Natural killer cell (primary cell): ENCODE data around the gene DPH3. TPM values are rescaled to one million over a fixed set of nuclear protein-coding genes. Genes with fewer than 3 reads are reported as not detected.

Experiments used
- ATAC-seq, 3 donors: fragments of 150-1000 bp in 2 of 3; fragments of 200-7000 bp in 1 of 3; cut with Tn5 transposase; 1 replicate in 1 of 3; 2 replicates in 2 of 3; pipeline ENCODE4 v1.10.0; 2021; ENCODE audit warnings: mild to moderate bottlenecking in 2 of 3, moderate library complexity in 2 of 3
- DNase-seq, 2 donors: peaks; one replicate each; pipeline versions ENCODE4 v3.0.0 to v3.0.0-alpha.2; 2013 to 2021; ENCODE audit warnings: mixed read lengths in 1 of 2
- H3K27ac ChIP-seq: one replicate; pipeline ENCODE4 v1.5.1; 2013; ENCODE audit warnings: mild to moderate bottlenecking, low read length
- H3K27me3 ChIP-seq: one replicate; pipeline ENCODE4 v1.6.1; 2013; ENCODE audit warnings: low read length; ENCODE audit not compliant: control insufficient read depth, insufficient read depth
- H3K36me3 ChIP-seq: one replicate; pipeline ENCODE4 v1.6.1; 2013; ENCODE audit warnings: low read length; ENCODE audit not compliant: control insufficient read depth, insufficient read depth
- H3K4me1 ChIP-seq: one replicate; pipeline ENCODE4 v1.6.1; 2013; ENCODE audit warnings: low read length; ENCODE audit not compliant: control insufficient read depth, insufficient read depth
- H3K4me3 ChIP-seq: one replicate; pipeline ENCODE4 v1.5.1; 2013; ENCODE audit warnings: low read length
- H3K9me3 ChIP-seq: one replicate; pipeline ENCODE4 v1.6.1; 2013; ENCODE audit warnings: low read length; ENCODE audit not compliant: control insufficient read depth, insufficient read depth
- H3K27ac Mint-ChIP-seq, 2 donors: one replicate each; pipeline ENCODE4 v1.8.0; 2022; ENCODE audit warnings: mild to moderate bottlenecking in 2 of 2, mixed read lengths in 2 of 2, moderate library complexity in 1 of 2
- H3K27me3 Mint-ChIP-seq, 2 donors: one replicate each; pipeline ENCODE4 v1.8.0; 2022; ENCODE audit warnings: low read depth in 2 of 2, mixed read lengths in 2 of 2
- H3K36me3 Mint-ChIP-seq: one replicate; pipeline ENCODE4 v1.8.0; 2022; ENCODE audit warnings: mixed read lengths
- H3K4me1 Mint-ChIP-seq, 2 donors: one replicate each; pipeline ENCODE4 v1.8.0; 2022; ENCODE audit warnings: mixed read lengths in 2 of 2
- H3K4me3 Mint-ChIP-seq: one replicate; pipeline ENCODE4 v1.8.0; 2022; ENCODE audit warnings: mild to moderate bottlenecking, moderate library complexity, mixed read lengths
- H3K9me3 Mint-ChIP-seq, 2 donors: one replicate each; pipeline ENCODE4 v1.8.0; 2022; ENCODE audit warnings: mixed read lengths in 2 of 2
- CTCF ChIP-seq: fragments of 200-600 bp; IDR thresholded peaks from one replicate; pipeline ENCODE4 v1.8.0; 2022; ENCODE audit warnings: antibody characterized with exemption
- WGBS: methylation state at CpG from one replicate; pipeline ENCODE4 v1.1.7; 2013; ENCODE audit warnings: missing lambda C conversion rate; ENCODE audit not compliant: insufficient coverage; 5-methylcytosine and 5-hydroxymethylcytosine counted together
- intact Hi-C: fragments of 100-400 bp; cut with micrococcal nuclease; formaldehyde crosslinking; loops from one replicate; pipeline ENCODE4 v1.14.2; 2022
- total RNA-seq, 4 donors: library from RNA; stranded (reverse); fragments of 120-200 nt in 1 of 4; gene quantifications; one replicate each; pipeline versions ENCODE4 v1.2.3 to v1.2.4, GENCODE V29; 2013 to 2022

The DPH3 gene
- total RNA-seq, 3 donors from 2014 or later (not counting 1 experiment from before 2014, with no cell fraction given), result 20.4 to 27.3 (median 22.8) TPM

- Mint-ChIP-seq H3K27ac (no peak overlapping the region), H3K9me3 (no peaks in the 10 kb centered on the region), H3K4me3 (no peak overlapping the region), H3K4me1 (no peaks in the 10 kb centered on the region), H3K27me3 (no peaks in the 10 kb centered on the region), H3K36me3 (peaks cover 6% of the 10 kb centered on the region)
- no peaks in the 10 kb centered on the region for H3K4me1 ChIP-seq
- intact Hi-C loops, result no loop called here
- H3K36me3 ChIP-seq, result peaks cover 25% of the 10 kb centered on the region
- WGBS, result 97% methylated on average over 5 of the region's 5 CpGs
- TF ChIP-seq CTCF, result no peak
- H3K9me3 ChIP-seq, result no peaks in the 10 kb centered on the region
- H3K4me3 ChIP-seq, result no peak overlapping the region
- DNase-seq (no peak), ATAC-seq (no peak)
- H3K27ac ChIP-seq, result no peak overlapping the region
- no peaks in the 10 kb centered on the region for H3K27me3 ChIP-seq
Measured at GRCh38 chr3:16255726-16256125, 9.0 kb downstream of the DPH3 start.

- ATAC-seq (no peak), DNase-seq (no peak)
- no peaks in the 10 kb centered on the region for H3K9me3 ChIP-seq
- no peak for TF ChIP-seq CTCF
- no peaks in the 10 kb centered on the region for H3K4me1 ChIP-seq
- no peak overlapping the region for H3K27ac ChIP-seq
- peaks cover 21% of the 10 kb centered on the region for H3K36me3 ChIP-seq
- H3K9me3 Mint-ChIP-seq, result no peaks in the 10 kb centered on the region
- H3K4me3 ChIP-seq, result no peak overlapping the region
- peaks cover 6% of the 10 kb centered on the region for H3K36me3 Mint-ChIP-seq
- intact Hi-C loops, result no loop called here
- no peak overlapping the region for H3K4me3 Mint-ChIP-seq
- WGBS, result 60% methylated on average over 2 of the region's 3 CpGs
- H3K27ac Mint-ChIP-seq, result no peak overlapping the region
- H3K4me1 Mint-ChIP-seq, result no peaks in the 10 kb centered on the region
- no peaks in the 10 kb centered on the region for H3K27me3 Mint-ChIP-seq
- no peaks in the 10 kb centered on the region for H3K27me3 ChIP-seq
Measured at GRCh38 chr3:16255326-16255725, 9.4 kb downstream of the DPH3 start.

DNA sequence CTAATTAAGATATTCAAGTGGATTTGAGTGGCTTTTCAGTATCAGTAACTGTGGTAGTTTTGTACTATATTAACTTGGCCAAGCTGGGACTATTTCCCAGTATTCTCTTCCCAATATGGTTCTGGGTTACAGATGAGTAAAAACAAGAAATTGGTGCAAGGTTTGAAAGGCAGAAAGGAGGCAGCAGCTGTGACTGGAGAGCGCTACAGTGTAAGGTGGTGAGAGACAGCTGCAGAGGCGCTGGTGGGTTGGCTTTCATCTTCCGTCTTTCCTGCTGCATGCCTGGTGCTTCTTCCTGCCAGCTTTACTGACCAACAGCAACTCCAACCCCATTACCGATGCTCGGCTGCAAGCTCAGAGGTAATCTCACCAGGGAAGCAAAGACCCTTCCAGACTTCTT is 9.8 kb downstream of the DPH3 start:
- no peaks in the 10 kb centered on the region for H3K27me3 ChIP-seq
- H3K4me1 Mint-ChIP-seq, result no peaks in the 10 kb centered on the region
- H3K27ac Mint-ChIP-seq, result no peak overlapping the region
- H3K36me3 ChIP-seq, result peaks cover 17% of the 10 kb centered on the region
- no peaks in the 10 kb centered on the region for H3K9me3 ChIP-seq
- no peaks in the 10 kb centered on the region for H3K9me3 Mint-ChIP-seq
- no peaks in the 10 kb centered on the region for H3K27me3 Mint-ChIP-seq
- no peak for ATAC-seq
- H3K36me3 Mint-ChIP-seq, result peaks cover 4% of the 10 kb centered on the region
- DNase-seq, result no peak
- H3K4me3 Mint-ChIP-seq, result no peak overlapping the region
- H3K4me1 ChIP-seq, result no peaks in the 10 kb centered on the region
- intact Hi-C loops, result no loop called here
- WGBS, result 68% methylated on average over 5 of the region's 5 CpGs
- TF ChIP-seq CTCF, result no peak
- no peak overlapping the region for H3K27ac ChIP-seq
- H3K4me3 ChIP-seq, result no peak overlapping the region

DNA sequence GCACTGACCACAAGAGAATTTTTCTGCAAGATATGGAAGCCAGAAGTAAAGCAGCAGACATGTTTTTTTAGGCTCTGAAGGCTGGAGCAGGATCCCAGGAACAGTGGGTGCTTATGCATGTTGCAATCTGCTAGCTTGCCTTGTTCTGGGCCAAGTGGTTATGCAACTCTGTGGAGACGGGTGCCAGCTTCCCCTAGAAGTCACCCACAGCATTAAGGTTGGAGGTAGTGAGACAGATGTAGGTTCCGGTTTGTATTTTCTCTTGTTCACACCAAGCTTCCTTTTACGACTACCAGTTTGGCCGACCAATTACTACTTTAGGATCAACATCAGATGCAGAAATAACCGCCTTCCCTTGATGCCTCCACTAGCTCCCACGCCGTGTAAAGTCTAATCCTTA is 11.1 kb downstream of the DPH3 start:
- H3K27ac ChIP-seq, result no peak overlapping the region
- intact Hi-C loops, result no loop called here
- ATAC-seq (no peak), DNase-seq (no peak)
- no peak overlapping the region for H3K4me3 Mint-ChIP-seq
- H3K27me3 Mint-ChIP-seq, result no peaks in the 10 kb centered on the region
- H3K4me1 ChIP-seq, result no peaks in the 10 kb centered on the region
- no peaks in the 10 kb centered on the region for H3K4me1 Mint-ChIP-seq
- no peaks in the 10 kb centered on the region for H3K9me3 Mint-ChIP-seq
- no peaks in the 10 kb centered on the region for H3K9me3 ChIP-seq
- 94% methylated on average over 7 of the region's 7 CpGs for WGBS
- peaks cover 5% of the 10 kb centered on the region for H3K36me3 ChIP-seq
- TF ChIP-seq CTCF, result no peak
- no peak overlapping the region for H3K27ac Mint-ChIP-seq
- no peaks in the 10 kb centered on the region for H3K36me3 Mint-ChIP-seq
- no peaks in the 10 kb centered on the region for H3K27me3 ChIP-seq
- H3K4me3 ChIP-seq, result no peak overlapping the region
